SU-DHL-6 (cell line): ENCODE data around the gene PRKCE.

Experiments used
- H2AFZ ChIP-seq: fragments of 200-600 bp; sonication (generic); 2 replicates; pipeline ENCODE4 v1.6.1; 2014; ENCODE audit warnings: low read depth, mild to moderate bottlenecking, moderate library complexity, mixed read lengths, antibody characterized with exemption, low read length; ENCODE audit not compliant: severe bottlenecking
- H3F3A ChIP-seq: fragments of 200-600 bp; shearing (Covaris generic); 2 replicates; pipeline ENCODE4 v1.6.0; 2016; ENCODE audit warnings: antibody characterized with exemption, mild to moderate bottlenecking; ENCODE audit not compliant: insufficient read depth
- H3K27ac ChIP-seq: fragments of 200-600 bp; sonication (generic); 2 replicates; pipeline ENCODE4 v1.5.1; 2016; ENCODE audit warnings: low read depth, mild to moderate bottlenecking, low read length, moderate library complexity, mixed read lengths
- H3K27me3 ChIP-seq: fragments of 200-600 bp; sonication (generic), shearing (Covaris generic); 2 replicates; pipeline ENCODE4 v1.6.0; 2014; ENCODE audit warnings: mild to moderate bottlenecking, low read length
- H3K36me3 ChIP-seq: fragments of 200-600 bp; sonication (generic); 2 replicates; pipeline ENCODE4 v1.6.1; 2014; ENCODE audit warnings: mild to moderate bottlenecking, low read length, mixed read lengths
- H3K4me2 ChIP-seq: fragments of 300-600, 200-600 bp; shearing (Covaris generic), sonication (generic); 2 replicates; pipeline ENCODE4 v1.6.0; 2014; ENCODE audit warnings: low read length, low read depth, mild to moderate bottlenecking; ENCODE audit not compliant: poor library complexity, severe bottlenecking
- H3K4me3 ChIP-seq: fragments of 200-600 bp; sonication (generic); 2 replicates; pipeline ENCODE4 v1.5.1; 2014; ENCODE audit warnings: antibody characterized with exemption, low read length, mild to moderate bottlenecking, mixed read lengths; ENCODE audit not compliant: insufficient read depth, poor library complexity, severe bottlenecking
- H3K79me2 ChIP-seq: fragments of 200-600 bp; sonication (generic); 2 replicates; pipeline ENCODE4 v1.6.1; 2014; ENCODE audit warnings: mild to moderate bottlenecking, low read length, moderate library complexity; ENCODE audit not compliant: insufficient read depth
- H3K9ac ChIP-seq: fragments of 200-600 bp; sonication (generic); 2 replicates; pipeline ENCODE4 v1.7.0; 2014; ENCODE audit warnings: mild to moderate bottlenecking, low read length
- H3K9me2 ChIP-seq: fragments of 200-600 bp; sonication (generic); replicated peaks from 2 replicates; pipeline ENCODE4 v1.6.1; 2014; ENCODE audit warnings: low read length; ENCODE audit not compliant: insufficient read depth
- H3K9me3 ChIP-seq: fragments of 200-600 bp; sonication (generic); 2 replicates; pipeline ENCODE4 v1.6.1; 2014; ENCODE audit warnings: low read length, mixed read lengths; ENCODE audit not compliant: insufficient read depth
- H4K20me1 ChIP-seq: fragments of 200-600 bp; sonication (generic); 2 replicates; pipeline ENCODE4 v1.6.1; 2014; ENCODE audit warnings: low read depth, mild to moderate bottlenecking, antibody characterized with exemption, low read length, moderate library complexity, mixed read lengths
- EZH2phosphoT487 ChIP-seq: fragments of 200-600 bp; sonication (generic), shearing (Covaris generic); conservative IDR thresholded peaks from 2 replicates; pipeline ENCODE4 v1.6.1; 2018; ENCODE audit warnings: mild to moderate bottlenecking, antibody characterized with exemption, low read length, moderate library complexity, mixed read lengths
- TF ChIP-seq, protein P1 (sequence below): fragments of 200-600 bp; sonication (generic); IDR thresholded peaks from one replicate; pipeline ENCODE4 v1.5.1; 2017; ENCODE audit warnings: antibody characterized with exemption, mild to moderate bottlenecking, low read length, moderate library complexity; ENCODE audit not compliant: insufficient read depth, poor library complexity, severe bottlenecking

PRKCE gene

GRCh38 chr2:45750484-45750883 lies 99.0 kb downstream of the PRKCE start:
- Histone ChIP-seq H3K4me3 (no peak overlapping the region), H3K79me2 (no peaks in the 10 kb centered on the region), H2AFZ (no peak overlapping the region), H4K20me1 (no peaks in the 10 kb centered on the region), H3K9me3 (0 out of 2 replicates have a peak, but pooled peaks cover 4% of the 10 kb centered on the region), H3F3A (no peaks in the 10 kb centered on the region), H3K9ac (no peak overlapping the region), H3K4me2 (no peak overlapping the region), H3K27ac (no peak overlapping the region), H3K27me3 (no peaks in the 10 kb centered on the region), H3K9me2 (no peaks in the 10 kb centered on the region), H3K36me3 (no peaks in the 10 kb centered on the region)
- TF ChIP-seq EZH2phosphoT487 = no peak
- TF ChIP-seq, protein P1, sequence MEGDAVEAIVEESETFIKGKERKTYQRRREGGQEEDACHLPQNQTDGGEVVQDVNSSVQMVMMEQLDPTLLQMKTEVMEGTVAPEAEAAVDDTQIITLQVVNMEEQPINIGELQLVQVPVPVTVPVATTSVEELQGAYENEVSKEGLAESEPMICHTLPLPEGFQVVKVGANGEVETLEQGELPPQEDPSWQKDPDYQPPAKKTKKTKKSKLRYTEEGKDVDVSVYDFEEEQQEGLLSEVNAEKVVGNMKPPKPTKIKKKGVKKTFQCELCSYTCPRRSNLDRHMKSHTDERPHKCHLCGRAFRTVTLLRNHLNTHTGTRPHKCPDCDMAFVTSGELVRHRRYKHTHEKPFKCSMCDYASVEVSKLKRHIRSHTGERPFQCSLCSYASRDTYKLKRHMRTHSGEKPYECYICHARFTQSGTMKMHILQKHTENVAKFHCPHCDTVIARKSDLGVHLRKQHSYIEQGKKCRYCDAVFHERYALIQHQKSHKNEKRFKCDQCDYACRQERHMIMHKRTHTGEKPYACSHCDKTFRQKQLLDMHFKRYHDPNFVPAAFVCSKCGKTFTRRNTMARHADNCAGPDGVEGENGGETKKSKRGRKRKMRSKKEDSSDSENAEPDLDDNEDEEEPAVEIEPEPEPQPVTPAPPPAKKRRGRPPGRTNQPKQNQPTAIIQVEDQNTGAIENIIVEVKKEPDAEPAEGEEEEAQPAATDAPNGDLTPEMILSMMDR = no peak

- Histone ChIP-seq H3F3A (no peaks in the 10 kb centered on the region), H3K27ac (no peak overlapping the region), H3K27me3 (no peaks in the 10 kb centered on the region), H4K20me1 (no peaks in the 10 kb centered on the region), H3K9me3 (no peaks in the 10 kb centered on the region), H3K9ac (no peak overlapping the region), H3K36me3 (no peaks in the 10 kb centered on the region), H3K9me2 (no peaks in the 10 kb centered on the region), H3K79me2 (no peaks in the 10 kb centered on the region), H3K4me3 (no peak overlapping the region), H2AFZ (no peak overlapping the region), H3K4me2 (no peak overlapping the region)
- TF ChIP-seq, protein P1 = no peak
- TF ChIP-seq EZH2phosphoT487 = no peak
Observed at GRCh38 chr2:45753381-45753780, 101.9 kb downstream of the PRKCE start.

GRCh38 chr2:45754131-45755010 lies 102.9 kb downstream of the PRKCE start:
- Histone ChIP-seq H3K27ac (no peak overlapping the region), H3K9me3 (no peaks in the 10 kb centered on the region), H2AFZ (no peak overlapping the region), H3K4me2 (no peak overlapping the region), H3F3A (no peaks in the 10 kb centered on the region), H3K9ac (no peak overlapping the region), H3K79me2 (no peaks in the 10 kb centered on the region), H3K36me3 (no peaks in the 10 kb centered on the region), H3K4me3 (no peak overlapping the region), H3K27me3 (no peaks in the 10 kb centered on the region), H4K20me1 (no peaks in the 10 kb centered on the region), H3K9me2 (no peaks in the 10 kb centered on the region)
- no peak for TF ChIP-seq EZH2phosphoT487
- TF ChIP-seq, protein P1 = no peak
